Stimulated activated CD8-positive, alpha-beta memory T cell treated with anti-CD3 and anti-CD28 coated beads, Interleukin-15, amount 100 ng/mL, for 48 hours (primary cell): ENCODE data around the gene SART3.
"Not testable (repeated sequence)": the region's sequence is repeated elsewhere in the genome, so short reads cannot be mapped to it uniquely, and the experiment has no call there.

Experiments used
- DNase-seq, 2 donors: peaks; one replicate each; pipeline ENCODE4 v3.0.0-alpha.2; 2020; ENCODE audit warnings: low read depth in 2 of 2

SART3 gene

DNA sequence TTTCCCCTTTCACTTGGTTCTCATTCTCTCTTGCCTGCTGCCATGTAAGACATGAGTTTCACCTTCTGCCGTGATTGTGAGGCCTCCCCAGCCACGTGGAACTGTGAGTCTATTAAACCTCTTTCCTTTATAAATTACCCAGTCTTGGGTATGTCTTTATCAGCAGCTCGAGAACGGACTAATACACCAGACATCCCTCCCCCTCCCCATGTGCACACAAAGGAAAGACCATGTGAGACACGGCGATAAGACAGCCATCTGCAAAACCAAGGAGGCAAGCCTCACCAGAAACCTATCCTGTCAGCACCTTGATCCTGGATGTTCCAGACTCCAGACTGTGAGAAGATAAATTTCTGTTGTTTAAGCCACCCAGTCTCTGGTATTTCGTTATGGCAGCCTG, 75.6 kb downstream of the SART3 start:
- DNase-seq, result not testable (repeated sequence)

DNA sequence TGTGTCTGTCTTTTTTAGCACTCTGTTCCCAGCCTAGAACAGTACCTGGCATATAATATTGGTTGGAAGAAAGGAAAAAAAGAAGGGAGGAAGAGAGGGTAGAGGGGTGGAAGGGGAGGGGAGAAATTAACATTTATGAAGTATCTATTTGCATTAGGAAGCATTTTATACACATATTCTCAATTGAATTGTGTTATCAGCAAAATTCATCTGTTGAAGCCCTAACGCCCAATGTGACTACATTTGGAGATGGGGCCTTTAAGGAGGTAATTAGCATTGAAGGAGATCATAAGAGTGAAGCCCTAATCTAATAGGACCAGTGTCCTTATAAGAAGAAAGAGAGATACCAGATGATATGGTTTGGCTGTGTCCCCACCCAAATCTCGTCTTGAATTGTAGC, 76.1 kb downstream of the SART3 start:
- no peak for DNase-seq

DNA sequence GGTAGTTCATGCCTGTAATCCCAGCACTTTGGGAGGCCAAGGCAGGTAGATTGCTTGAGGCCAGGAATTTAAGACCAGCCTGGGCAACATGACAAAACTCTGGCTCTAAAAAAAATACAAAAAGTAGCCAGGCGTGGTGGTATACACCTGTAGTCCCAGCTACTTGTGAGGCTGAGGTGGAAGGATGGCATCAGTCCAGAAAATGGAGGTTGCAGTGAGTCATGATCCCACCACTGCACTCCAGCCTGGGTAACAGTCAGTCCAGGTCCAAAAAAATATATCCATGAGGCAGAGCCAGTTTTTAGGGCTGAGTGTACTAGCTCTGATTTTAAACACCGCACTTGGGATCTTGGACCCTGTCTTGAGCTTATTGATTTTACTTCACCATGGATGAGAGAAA, 76.5 kb downstream of the SART3 start:
- DNase-seq, result no peak

DNA sequence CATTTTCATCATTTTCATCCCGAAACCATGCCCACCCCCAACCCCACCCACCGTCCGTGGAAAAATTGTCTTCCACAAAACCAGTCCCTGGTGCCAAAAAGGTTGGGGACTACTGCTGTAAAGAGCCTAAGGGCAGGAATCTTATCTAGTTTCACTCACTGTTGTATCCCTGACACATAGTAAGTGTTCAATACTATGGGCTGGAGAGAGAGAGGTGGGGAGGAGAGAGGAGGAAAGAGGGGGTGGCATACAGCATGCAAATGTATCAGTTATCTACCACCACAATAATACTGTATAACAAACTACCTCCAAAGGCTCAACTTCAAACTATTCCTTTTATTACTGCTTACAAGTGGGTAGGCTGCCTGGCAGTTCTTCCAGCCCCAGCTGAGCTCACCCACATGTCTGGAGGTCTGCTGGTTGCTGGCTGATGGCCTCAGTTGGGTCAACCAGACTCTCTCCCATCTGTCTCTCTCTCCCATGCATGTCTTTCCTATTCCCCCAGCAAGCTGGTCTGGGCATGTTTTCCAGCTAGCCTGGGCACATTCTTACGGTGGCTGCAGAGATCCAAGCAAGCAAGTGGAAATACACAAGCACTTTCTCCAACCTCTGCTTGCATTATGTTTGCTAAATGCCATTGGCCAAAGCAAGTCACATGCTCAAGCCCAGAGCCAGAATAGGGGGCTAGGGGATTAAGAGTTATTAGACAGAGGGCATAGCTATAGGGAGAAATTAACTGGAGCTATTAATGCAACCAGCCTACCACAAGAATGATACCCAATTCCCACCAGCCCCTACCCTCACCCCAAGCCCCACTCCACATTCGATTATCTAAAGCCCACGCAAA, 77.5 kb downstream of the SART3 start:
- DNase-seq, result no peak

DNA sequence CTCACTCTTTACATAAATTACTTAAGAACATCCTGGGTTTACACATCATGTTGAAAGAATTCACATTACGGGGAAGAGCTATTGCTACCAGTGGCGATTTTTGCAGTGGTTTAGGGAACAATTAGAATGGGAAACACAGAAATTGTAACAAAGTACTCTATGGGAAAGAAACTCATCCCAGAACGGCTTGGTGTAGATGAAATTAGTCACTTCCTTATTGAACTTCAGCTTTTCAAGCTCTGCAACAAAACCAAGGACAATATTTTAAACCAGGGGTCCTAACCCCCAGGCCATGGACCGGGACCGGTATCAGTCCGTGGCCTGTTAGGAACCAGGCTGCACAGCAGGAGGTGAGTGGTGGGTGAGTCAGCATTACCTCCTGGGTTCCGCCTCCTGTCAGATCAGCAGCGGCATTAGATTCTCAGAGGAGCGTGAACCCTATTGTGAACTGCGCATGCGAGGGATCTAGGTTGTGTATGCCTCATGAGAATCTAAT, 78.2 kb downstream of the SART3 start:
- DNase-seq, result no peak

DNA sequence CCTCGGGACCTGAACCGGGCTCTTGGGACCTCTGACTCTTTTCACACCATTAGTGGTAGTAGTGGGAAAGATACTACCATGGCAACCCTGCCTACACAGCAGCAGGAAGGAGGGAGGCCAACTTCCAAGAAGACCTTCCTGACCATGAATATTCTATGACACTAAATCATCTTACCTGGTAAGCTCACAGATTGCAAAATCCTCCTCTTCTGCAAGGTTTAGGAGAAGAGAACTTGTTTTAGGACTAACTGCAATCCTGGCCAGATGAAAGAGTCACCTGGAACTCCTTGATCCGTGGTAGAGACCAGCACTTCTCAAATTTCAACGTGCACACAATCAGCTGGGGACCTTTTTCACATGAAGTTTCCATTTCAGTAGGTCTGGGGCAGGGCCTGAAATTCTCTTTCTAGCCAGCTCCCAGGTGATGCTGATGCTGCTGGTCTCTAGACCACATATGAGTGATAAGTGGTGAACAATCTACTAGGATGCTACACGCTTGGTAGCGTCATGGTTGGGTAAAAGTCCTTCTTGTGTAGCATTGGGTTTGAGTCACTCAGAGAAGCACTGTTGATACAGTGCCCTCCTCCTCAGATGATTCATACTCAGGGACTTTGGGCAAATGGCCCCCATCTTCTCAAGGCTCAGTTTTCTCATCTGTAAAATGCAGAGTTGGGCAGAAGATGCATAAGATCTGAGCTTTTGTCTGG, 81.5 kb downstream of the SART3 start:
- no peak for DNase-seq

DNA sequence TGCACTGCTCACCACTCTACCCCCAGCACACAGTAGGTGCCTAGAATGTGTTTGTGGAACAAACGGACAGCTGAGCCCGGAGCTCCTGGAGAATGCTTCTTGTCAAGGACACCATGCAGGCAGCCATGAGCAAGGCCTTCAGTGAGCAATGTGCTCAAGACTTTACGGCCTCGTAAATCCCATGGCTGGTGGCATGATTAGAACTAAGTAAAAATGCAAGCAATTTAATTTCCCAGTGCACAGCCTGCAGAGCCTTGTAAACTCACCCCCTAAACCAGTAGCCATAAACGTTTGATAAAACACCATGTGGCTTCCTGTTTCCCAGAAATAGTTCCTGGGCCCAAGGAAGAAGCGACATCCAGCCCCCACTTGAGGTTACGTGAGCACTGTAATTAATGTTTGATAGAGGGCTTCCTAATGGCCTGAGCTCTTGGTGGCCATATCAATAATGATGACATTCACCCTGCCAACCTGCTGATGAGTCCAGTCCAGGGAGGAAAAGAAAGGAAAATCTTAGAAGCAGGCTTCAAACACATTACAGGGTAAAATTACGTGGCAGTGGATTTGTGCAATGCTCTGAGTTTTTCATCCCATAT, 82.3 kb downstream of the SART3 start:
- no peak for DNase-seq

DNA sequence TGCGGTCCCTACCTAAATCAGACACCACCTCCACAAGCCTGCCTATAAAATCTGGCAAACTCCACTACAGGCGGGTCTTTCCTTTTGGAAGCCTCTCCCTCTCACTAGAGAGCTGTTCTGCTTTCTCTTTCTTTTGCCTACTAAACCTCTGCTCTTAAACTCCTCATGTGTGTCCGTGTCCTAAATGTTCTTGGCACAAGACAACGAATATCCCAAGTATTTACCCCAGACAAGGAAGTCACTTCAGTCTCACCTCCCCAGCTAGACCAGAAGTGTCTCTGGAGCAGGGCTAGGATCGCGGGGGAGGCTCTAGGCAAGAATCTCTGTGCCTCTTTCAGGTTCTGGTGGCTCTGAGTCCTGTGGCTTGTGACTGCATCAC, 83.1 kb downstream of the SART3 start:
- DNase-seq, result no peak

DNA sequence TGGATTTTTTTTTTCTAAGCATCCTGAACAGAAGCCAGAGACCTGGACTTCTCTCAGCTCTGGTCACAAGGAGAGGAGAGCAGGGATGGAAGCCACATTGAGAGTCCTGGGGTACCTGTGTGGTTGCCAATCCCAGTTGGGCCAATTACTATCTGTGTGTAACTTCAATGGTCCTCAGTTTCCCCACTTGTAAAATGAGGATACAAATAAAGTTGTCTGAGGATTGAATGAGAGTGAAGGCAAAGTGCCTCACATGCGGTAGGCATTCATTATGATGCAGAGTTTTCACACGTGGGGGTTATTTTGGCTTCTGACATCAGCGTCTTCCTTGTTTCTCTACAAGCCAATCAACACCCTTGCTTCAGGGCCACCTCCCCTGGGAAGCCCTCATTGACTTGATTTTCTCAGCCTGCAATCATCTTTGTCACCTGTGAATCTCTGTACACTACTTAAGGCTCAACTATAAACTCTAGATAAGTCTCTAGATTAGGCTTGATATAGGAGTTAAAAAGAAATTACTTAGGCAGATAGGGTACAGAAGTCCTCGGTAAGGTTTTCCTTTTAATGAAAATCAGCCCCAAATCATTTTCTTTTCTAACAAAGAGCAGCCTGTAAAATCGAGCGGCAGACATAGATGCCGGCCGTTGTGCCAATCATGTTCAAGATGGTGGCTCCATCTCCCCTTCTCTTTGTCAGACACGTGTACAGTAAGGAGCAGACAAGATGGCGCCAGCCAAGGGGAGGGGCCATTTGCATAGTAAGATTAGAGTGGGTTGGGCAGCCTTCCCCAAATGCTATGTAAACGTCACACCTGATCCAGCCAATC, 83.7 kb downstream of the SART3 start:
- no peak for DNase-seq

DNA sequence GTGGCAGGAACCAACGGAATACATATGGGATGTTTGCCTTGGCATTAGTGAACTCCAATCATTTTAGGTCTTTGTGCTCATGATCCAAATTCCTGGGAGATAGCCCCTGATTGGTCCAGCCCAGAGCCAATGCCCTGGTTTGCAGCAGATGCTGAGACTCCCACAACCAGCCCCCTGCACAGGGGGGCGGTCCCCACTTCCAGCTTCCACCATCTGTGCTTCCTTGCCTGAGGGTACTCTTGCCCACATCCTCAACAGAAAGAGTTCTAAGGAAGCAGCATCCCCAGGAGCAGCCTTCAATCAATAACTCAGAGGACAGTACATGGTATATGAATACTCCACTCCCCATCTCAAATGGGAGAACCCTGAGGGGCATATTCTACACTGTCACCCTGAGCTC, 85.6 kb downstream of the SART3 start:
- no peak for DNase-seq

DNA sequence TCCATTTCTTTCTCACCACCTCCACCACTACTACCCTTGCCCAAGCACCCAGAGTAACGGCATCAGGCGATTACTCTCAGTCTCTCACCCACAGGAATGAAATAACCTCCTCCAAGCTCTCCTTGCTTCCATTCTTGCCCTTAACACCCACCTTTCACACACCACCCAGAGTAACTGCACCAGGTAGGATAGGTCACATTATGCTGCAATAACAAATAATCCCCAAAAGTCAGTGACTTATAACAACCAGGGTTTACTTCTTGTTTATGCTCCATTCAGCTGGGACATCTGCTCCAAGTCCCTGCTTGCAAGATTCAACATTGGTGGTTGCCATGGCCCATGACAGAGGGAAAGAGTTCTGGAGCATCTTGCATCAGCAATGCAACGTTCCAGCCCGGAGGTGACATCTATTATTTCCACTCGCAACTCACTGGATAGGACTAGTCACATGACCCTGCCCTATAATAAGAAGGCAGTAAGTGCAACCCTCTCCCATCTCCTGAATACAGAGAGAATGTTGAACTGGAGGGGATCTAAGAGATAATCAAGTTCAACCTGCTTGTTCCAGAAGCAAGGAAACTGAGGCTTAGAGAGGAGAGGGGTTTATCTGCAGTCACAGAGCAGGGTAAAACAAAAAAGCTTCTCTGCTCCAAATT, 87.4 kb downstream of the SART3 start:
- no peak for DNase-seq
